Body of pancreas (tissue), 4 donors: Measurements from ENCODE around the gene ARHGEF37.

Source experiments
- POLR2A ChIP-seq, 3 donors: fragments of 450-650 bp; IDR thresholded peaks; one replicate each; pipeline ENCODE4 v1.6.1; 2016; ENCODE audit warnings: antibody characterized with exemption in 3 of 3, mild to moderate bottlenecking in 2 of 3
- TF ChIP-seq, protein P1 (sequence below), 7 experiments: fragments of 450-650 bp in 4 of 7; fragments of 200-600 bp in 3 of 7; sonication (generic) in 3 of 7; IDR thresholded peaks; one replicate each; pipeline ENCODE4 v1.5.1; 2016 to 2019; ENCODE audit warnings: antibody characterized with exemption in 7 of 7

DNA sequence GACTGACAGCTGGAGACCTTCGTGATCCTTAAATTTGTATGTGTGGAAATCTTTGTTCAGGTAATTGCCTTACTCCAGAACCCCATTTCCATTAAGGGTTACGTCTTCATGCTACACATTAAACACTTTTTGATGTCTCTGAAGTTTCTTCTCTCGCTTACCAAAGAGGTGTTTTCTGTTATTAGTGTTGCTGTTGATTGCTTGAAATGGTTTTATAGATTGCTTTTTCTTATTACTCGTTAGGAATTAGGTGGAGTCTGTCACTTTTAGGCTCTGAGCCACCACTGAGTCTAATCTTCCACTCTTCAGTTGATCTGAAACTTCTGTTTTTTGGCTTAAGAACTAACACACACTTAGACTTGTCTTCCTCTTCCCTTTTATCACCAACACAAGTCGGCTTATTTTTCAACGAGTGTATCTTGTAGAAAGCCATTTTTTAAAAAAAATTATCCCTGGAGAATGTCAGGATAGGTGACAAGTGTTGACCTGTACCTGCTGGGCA is 86.6 kb downstream of the ARHGEF37 start:
- no peak for TF ChIP-seq POLR2A (IDR thresholded peaks at IDR 0.05)
- TF ChIP-seq, protein P1, sequence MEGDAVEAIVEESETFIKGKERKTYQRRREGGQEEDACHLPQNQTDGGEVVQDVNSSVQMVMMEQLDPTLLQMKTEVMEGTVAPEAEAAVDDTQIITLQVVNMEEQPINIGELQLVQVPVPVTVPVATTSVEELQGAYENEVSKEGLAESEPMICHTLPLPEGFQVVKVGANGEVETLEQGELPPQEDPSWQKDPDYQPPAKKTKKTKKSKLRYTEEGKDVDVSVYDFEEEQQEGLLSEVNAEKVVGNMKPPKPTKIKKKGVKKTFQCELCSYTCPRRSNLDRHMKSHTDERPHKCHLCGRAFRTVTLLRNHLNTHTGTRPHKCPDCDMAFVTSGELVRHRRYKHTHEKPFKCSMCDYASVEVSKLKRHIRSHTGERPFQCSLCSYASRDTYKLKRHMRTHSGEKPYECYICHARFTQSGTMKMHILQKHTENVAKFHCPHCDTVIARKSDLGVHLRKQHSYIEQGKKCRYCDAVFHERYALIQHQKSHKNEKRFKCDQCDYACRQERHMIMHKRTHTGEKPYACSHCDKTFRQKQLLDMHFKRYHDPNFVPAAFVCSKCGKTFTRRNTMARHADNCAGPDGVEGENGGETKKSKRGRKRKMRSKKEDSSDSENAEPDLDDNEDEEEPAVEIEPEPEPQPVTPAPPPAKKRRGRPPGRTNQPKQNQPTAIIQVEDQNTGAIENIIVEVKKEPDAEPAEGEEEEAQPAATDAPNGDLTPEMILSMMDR (IDR thresholded peaks at IDR 0.05): no peak
